Stimulated activated CD4-positive, alpha-beta T cell treated with anti-CD3 and anti-CD28 coated beads, Interleukin-4, amount 100 ng/mL, for 24 hours (primary cell): Measurements from ENCODE around the gene SPATA6.
"Not testable (repeated sequence)": the region's sequence is repeated elsewhere in the genome, so short reads cannot be mapped to it uniquely, and the experiment has no call there.

Source experiments
- DNase-seq: peaks from one replicate; pipeline ENCODE4 v3.0.0-alpha.2; 2020

SPATA6 gene

DNA sequence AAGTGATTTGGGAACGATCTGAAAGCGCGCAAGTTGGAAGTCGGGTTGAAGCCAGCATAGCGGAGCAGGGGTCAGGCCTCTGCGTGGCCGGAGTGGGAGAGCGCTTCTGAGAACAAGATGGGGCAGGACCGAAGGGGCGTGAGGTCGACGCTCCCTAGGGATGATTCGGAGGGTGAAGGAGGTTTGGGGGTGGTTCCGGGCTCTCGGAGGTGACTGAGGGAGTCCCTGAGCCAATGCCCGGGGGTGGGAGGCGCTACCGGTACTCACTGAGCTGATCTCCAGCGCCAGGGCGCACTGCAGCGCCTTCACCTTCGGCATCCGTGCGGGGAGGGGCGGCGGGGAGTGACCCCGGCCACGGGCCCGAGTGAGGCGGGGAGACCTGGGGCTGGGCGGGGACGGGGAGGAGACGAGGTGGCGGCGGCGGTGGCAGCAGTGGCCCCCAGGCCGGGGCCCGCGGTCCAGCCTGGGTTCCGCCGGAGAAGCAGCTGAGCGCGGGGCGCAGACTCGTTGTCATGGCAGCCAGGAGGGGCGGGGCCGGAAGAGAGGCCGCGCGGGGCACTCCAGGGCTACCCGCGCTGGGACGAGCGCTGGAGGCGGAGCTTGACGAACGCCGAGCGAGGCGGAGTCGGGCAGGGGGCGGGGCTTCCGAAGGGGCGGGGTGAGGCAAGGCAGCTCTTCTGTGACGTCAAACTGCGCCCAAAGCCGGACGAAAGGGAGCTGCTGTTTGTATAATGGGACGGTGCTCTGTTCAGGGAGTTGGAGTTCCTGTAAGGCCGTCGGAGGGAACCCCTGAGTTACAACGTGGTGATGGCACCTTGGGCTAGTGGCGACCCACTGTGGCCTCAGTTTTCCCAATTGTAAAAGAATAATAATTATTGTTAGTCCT, at the start of gene SPATA6:
SPATA6 (minus strand) TSS at position 514 of the 886 bp plus-strand sequence; CDS start at position 318, 196 bp downstream.
- DNase-seq, result peak; percentile 94

DNA sequence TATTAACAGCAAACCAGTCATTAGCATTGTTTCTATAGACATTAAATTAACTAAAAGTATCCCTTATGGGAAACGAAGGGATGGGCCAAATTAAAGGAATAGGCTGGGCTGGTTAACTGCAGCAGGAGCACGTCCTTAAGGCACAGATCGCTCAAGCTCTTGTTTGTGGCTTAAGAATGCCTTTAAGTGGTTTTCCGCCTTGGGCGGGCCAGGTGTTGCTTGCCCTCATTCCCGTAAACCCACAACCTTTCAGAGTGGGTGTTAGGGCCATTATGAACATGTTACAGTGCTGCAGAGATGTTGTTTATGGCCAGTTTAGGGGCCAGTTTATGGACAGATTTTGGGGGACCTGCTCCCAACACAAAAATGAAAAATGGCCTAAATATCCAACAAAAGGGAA, 47.9 kb upstream of the SPATA6 start:
- not testable (repeated sequence) for DNase-seq

DNA sequence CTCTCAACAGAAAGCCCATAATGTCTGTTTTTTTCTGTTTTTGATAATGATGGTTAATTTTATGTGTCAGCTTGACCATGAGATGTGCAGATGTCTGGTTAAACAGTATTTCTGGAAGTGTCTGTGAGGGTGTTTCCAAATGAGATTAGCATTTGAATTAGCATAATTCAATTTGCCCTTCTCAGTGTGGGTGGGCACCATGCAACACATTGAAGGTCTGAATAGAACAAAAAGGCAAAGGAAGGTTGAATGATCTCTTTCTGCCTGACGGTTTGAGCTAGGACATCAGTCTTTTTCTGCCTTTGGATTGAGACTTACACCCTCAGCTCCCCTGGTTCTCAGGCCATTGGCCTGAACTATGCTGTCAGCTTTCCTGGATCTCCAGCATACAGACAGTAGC, 34.9 kb upstream of the SPATA6 start:
- DNase-seq, result no peak

DNA sequence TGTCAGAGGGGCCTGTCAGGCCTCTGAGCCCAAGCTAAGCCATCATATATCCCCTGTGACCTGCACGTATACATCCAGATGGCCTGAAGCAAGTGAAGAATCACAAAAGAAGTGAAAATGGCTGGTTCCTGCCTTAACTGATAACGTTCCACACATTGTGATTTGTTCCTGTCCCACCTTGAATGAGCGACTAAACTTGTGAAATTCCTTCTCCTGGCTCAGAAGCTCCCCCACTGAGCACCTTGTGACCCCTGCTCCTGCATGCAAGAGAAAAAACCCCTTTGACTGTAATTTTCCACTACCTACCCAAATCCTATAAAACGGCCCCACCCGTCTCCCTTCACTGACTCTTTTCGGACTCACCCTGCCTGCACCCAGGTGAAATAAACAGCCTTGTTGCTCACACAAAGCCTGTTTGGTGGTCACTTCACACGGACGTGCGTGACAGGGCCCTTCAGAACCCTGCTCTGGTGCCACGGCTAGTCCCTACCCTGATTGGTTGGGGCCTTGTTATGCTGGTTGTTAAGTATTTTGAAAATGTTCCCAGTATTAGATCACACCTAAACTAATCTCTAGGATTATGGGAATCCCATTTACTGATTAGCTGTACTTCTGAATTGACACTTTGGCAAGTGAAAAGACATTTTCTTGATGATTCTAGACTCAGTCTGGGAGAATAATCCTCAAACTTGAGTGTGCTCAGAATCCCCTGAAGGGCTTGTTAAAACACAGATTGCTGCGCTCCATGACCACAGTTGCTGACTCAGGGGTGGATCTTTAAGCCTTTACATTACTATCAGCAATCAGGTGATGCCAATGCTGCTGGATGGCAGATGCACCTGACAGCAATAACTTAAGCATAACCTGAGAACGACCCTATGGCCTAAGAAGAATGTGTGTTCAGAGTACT, 28.8 kb upstream of the SPATA6 start:
- no peak for DNase-seq

DNA sequence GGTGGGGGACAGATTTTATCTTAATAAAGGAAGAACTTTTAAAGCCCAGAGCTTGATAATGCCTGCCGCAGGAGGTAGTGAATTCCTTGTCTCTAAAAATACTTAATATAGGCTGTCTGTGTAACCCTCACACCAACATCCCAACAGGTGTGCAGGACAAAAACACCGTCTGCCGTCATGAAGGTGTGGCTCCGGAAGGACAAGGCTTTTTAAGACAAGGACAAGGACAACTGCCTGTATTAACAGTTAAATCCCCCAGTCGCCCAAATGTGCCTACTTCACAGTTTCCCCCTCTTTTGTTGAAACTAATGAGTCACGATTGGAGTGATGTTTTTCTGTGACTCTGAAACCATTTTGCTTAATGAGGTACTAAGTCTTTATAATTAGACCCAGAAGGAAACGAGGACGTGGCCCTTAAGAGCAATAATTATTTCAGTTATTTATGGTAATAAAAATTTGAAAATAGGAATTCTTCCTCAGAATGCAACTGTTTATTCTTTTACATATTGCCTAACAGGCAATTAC, 27.3 kb upstream of the SPATA6 start:
- no peak for DNase-seq

DNA sequence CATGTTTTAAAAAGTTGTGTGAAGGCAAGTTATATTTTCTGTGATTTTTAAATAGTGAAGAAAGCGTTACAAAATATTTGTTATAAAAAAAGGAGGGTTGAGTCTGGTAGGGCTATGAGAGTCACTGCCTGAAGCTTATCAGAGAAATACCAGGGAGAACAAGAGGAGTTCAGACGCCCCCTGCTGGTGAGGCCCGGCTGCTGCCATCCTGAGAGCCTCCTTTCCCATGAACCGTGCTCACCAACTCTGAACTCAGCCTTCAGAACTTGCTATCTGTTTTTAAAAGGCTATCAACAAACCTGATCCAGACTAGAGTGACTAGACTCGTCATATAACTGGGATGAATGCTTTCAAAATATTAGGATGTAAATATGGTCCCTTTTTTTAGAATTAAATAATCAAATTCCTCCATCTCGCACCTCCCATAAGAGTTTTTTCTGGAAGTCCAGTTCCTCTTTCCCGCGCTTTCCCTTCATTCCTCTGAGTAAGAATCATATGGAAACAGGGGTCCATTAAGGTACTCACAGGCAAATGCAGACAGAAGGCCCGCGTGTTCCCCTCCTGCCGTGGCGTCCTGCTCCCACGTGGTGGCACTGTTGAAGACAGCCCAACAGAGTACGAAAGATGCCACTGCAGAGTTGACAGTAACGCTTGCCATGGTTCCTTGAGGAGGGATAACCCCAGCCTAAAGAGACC, 26.2 kb upstream of the SPATA6 start:
- DNase-seq, result peak; percentile 75

DNA sequence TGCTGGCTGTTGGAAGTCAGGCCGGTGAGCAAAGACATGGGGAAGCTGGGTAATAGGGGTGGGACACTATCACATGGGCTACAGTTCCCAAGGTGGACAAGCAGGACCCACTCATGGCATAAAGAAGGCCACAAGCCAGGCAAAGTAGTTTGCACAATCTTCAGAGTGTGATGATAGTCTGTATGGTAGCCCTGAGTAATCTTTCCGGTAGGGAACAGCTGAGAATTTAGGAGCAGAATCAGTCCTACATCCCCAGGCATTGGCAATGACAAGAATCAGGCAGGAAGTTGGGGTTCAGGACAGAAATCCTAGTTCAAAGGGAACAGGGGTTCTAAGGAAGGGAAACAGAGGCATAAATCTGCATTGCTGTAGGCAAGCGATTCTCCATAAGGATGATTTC, 23.9 kb upstream of the SPATA6 start:
- DNase-seq, result no peak

DNA sequence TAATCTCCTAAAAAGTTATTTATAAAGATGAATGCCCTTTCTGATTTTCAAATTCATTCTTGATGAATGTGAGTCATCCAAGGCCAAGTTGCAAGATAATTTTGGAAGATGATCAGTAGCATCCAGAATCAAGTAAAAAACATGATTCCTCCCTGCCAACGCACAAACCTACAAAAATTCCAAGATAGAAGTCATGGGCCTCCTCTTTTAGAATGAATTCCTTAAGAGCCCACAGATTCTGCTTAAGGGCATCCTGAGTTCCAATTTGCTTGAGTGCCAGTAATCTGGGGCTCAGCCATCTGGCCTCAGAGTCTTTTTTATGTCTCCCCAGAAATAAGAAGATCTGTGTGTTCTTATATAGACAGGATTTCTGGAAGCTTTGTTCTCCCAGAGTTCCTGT, 23.2 kb upstream of the SPATA6 start:
- DNase-seq, result no peak

DNA sequence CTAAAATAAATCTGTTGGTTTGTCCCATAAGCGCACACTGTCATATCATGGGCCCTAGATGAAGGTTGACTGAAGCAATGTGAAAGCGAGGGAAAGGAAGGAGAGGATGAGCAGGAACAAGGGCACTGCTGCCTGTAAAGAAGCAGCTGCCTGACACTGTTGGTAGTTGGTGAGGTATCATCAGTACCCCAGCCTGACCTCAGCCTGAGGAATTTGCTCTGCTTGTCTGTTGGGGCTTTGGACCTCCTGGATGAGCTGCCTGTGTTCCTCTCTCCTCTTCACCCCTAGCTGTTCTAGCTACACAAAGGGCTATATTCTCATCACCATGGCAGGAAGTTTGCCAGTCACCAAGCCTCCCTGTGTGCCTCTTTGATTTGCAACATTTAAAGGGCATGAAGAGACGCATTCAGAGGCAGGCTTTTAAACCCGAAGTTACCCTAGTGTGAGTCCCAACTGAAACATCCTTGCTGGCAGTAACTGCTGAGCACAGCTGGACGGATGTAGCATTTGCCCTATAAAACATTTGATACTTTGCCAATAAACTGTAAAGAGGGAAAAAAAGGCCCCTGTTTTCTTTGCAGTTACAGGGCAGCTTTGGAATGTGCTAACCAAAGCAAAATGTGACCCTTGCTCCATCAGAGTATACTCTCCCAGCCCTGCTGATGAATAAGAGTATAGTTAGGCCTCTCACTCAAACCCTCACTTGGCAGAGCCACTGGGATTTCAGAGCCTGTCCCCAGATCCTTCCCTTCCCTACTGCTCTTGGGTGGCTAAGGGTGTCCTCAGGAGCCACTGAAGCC, 22.2 kb upstream of the SPATA6 start:
- no peak for DNase-seq

DNA sequence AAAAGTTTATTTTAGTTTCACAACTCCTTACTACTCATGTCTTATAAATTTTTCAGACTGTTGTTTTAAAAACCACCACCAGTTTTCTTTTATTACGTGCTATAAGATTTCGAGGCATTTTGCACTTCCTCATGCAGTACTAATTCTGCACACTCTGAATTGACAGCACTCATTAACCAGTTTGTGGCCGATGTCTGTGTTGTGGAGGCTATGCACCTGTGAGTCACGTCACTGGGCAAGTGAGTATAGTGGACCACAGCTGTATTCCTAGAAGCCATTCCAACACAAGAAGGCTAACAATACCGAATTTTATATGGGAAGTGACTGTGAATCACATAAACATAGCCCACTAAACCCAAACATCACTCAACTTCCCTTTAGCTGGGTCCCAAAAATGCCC, 21.0 kb upstream of the SPATA6 start:
- DNase-seq, result no peak

DNA sequence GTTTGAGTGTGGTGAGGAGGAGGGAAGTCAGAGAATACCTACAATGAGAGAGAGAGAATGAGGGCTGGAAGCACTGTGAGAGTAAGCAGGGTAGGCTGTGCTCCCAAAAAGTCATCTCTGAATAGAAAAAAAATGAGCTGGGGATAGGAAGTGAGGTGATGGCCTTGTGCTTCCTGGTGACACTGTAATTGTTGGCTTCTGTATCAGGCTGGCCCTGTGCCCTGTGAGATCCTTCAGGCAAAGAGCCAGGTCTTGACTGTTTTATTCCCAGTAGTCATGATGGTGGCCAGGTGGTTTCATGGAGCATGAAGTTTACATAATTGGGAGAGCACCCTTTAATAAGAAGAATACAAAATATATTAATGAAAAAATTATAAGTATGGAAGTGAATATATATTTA, 20.4 kb upstream of the SPATA6 start:
- DNase-seq, result no peak

DNA sequence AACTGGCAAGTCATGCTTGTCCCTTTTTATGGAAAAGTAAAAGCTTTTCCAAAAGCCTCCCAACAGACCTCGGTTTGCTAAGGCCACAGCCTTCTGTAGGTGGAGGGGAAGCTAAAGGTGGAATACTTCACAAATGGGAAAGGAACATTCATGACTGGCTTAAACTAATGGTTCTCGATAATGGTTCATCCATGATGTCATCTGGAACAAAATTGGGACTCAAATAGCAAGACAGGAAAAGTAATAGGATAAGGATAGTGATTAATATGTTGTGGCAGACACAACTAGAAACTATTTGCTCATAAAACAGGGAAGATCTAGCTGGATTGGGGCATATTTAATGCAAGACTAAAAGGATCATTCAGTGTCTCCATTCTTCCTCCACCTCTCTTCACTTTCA, 16.7 kb upstream of the SPATA6 start:
- DNase-seq, result no peak

DNA sequence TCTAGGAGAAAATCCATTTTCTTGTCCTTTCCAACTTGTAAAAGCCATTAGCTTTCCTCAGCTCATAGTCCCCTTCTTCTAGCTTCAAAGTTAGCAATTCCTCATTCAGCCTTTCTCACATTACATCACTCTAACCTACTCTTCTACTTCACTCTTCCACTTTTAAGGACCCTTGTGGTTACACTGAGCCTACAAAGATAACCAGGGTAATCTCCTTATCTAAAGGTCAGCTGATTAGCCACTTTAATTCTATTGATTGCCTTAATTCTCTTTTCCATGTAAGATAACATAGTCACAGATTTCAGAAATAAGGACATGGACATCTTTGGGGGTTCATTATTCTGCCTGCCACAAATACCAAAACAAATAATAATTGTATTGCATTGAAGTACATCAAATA, 8.5 kb upstream of the SPATA6 start:
- DNase-seq, result no peak

DNA sequence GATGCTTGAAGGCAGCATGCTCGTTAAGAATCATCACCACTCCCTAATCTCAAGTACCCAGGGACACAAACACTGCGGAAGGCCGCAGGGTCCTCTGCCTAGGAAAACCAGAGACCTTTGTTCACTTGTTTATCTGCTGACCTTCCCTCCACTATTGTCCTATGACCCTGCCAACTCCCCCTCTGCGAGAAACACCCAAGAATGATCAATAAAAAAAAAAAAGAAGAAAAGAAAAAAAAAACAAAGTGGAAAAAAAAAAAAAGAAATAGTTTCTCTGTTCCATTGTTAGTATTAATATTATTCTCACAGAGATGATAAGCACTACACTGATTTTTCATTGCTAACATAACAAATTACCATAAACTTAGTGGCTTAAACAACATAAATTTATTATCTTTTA, 8.0 kb upstream of the SPATA6 start:
- DNase-seq, result not testable (repeated sequence)

DNA sequence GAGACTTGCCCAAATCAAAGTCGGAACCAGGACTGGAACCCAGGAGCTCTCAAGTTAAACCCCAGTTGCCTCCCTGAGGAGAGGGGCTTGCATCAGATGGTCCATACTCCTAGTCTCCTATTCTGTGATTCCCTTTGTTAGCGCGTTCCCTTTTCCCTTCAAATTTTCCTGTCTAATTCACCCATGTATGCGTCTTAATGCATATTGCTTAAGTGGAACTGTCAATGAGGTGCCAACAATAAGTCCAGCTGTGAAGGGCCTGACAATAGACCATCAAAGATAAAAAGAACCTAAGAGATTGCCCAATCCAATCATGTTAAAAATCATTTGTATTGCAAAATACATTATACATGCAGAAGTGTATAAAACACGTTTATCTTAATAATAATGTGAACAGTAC, 634 bp upstream of the SPATA6 start:
- no peak for DNase-seq

DNA sequence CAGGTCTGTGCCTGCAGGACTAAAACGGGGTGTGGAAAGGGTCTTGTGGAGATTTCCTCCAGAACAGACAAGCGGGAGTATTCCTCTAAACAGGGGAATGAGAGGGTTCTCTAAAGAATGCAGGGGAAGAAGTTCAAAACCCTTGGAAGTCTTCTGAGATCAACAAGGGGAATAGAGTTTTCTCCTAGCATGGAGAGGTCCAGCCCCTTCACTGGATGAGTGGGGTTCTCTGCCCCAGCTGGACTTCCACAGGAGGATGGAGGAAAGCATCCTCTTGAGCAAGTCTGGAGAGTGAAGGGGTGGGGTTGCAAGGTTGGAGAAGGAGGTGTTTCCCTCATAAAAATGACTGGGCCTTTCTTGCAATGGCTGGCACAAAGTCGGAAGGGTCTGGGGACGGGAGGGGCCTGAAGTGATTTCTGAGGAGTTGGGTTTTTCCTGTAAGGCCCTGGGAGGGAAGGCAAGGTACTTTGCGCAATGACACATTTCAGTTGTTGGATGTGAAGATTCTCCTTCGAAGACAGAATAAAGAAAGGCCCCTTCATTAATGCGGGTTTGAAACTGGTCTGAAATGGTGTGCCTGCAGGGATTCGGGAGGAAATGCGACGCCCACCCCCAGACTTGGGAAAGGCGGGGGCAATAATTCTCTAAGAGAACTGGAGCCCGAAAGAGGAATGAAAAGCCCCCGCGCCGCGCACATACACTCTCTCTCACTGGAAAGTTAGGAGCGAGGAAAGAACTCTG, 884 bp downstream of the SPATA6 start:
- no peak for DNase-seq

DNA sequence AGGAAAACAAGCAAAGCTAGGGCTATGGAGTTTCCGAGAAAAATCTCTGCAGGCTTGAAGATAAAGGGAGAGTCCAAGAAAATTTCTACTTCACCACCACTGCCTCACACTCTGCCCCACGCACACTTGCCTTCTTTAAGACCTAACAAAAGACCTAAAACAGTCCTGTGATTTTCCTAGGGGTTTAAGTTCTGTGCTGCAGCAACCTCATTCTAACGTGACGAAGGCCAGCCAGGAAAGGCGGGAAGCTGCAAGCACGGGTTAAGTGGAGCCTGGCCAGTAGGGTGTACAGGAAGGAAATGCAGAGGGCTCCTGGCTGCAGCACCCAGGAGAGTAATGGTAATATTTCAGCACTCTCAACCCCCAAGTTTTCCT, 1.5 kb downstream of the SPATA6 start:
- DNase-seq, result no peak

DNA sequence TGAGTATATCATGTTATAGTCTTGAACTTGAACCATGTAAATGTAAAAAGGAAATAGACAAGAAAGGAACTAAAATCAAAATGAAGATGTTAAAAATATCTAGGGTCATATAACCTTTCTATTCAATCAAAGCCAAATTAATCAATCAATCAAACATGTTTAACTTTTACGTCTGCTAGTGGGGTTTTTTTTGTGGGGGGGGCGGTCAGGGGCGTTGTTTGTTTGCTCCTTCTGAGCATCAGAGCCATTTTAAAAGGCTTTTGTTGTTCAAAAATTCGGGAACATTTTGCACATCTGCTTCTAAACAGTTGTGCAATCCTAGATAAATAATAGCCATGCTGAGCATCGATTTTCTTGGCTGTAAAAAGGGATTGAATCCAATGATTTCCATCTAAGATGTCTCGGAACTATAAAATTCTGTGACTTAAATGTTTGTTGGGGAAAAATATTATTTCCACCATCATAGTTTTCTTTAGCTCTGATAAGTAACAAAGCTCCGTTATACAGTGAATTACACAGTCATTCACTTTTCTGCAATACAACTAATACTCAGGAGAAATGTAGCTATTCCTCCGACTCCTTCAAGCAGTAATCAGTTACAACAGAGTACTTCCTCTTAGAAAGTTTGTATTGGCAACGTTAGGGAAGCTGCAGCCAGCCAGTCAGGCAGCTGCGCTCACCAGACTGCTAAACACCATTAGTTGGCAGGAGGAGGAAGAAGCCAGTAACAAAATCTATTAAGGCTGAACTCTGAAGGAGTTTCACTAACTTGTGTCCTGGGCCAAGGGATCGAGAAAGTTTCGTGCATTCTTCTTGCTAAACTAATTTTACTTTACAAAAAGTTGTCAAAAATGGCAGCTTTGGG, 2.2 kb downstream of the SPATA6 start:
- DNase-seq, result no peak

DNA sequence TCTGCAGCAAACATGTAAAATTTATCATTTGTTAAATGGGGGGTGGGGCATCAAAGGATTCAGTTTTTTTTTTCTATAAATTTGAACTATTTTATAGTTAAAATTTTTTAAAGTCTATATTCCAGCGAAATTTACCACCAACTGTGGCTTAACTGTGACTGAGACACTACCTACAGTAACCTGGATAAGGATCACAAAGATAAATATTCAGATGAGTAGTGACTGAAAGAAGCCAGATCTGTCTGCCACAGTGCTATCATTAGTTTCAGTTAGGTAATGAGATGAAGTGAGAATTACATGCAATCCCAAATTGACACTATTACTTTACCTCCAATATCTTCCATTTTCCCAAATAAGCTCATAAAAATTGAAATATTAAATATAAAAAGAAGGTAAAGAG, 5.4 kb downstream of the SPATA6 start:
- DNase-seq, result no peak

DNA sequence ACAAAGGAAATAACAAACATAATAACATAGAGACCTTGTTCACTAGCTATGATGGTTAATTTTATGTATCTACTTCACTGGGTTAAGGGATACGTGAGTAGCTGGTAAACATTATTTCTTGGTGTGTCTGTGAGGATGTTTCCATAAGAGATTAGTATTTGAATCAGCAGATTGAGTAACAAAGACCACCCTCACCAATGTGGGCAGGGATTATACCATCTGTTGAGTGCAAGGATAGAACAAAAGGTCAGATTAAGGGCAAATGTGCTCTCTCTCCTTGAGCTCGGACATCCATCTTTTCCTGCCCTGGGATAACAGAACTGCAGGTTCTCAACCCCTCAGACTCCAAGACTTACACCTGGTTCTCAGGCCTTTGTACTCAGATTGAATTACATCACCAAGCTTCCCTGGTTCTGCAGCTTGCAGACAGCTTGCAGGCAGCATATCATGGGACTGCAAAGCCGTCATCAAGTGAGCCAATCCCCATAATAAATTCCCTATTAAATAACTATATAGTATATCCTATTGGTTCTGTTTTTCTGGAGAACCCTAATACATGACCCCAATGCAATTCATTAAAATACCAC, 9.2 kb downstream of the SPATA6 start:
- DNase-seq, result no peak
